NCI-H526 (cell line): ENCODE results near the gene IREB2.
A peak's percentile ranks its signal among the peaks of the same experiment; 100 is the strongest.

ENCODE experiments used
- DNase-seq, 2 experiments: peaks; one replicate each; lab custom pipeline; 2025; lab: John Stamatoyannopoulos, UW

Gene IREB2

GRCh38 chr15:78437107-78437761, 782 bp upstream of the IREB2 start:
- DNase-seq, result peak in 1 of 2 experiments; percentile 47

DNA sequence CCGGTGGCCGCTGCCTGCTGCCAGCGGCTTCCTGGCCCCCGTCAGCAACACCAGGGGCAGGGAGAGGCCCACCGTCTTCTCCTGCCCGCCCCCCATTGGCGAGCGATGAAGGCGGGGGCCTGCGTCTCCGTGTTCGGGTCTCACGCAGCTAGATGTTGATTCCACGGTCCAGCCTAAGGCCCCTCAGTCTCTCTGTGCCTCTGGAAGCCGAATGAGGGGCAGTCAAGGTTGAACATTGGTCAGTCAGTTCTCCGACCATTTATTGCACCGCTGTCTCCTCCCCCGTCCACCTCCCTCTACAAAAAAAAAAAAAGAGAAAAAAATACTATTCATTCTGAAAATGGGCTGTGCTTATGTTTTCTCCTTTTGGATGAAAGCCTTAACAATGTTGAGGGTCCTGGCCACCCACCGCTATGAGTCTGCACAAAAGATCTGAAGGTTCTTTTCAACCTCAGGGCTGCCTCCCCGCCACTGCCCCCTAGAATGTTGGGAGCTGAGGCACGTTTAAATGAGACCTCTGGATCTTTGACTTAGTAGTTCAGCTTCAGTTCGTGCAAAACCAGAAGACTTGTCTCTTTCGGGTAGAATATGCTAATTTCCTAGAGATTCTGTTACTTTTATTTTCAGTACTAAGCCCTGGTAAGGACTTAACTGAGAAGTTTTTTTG, 736 bp downstream of the IREB2 start:
- DNase-seq, result peak; percentile 11 to 54

DNA sequence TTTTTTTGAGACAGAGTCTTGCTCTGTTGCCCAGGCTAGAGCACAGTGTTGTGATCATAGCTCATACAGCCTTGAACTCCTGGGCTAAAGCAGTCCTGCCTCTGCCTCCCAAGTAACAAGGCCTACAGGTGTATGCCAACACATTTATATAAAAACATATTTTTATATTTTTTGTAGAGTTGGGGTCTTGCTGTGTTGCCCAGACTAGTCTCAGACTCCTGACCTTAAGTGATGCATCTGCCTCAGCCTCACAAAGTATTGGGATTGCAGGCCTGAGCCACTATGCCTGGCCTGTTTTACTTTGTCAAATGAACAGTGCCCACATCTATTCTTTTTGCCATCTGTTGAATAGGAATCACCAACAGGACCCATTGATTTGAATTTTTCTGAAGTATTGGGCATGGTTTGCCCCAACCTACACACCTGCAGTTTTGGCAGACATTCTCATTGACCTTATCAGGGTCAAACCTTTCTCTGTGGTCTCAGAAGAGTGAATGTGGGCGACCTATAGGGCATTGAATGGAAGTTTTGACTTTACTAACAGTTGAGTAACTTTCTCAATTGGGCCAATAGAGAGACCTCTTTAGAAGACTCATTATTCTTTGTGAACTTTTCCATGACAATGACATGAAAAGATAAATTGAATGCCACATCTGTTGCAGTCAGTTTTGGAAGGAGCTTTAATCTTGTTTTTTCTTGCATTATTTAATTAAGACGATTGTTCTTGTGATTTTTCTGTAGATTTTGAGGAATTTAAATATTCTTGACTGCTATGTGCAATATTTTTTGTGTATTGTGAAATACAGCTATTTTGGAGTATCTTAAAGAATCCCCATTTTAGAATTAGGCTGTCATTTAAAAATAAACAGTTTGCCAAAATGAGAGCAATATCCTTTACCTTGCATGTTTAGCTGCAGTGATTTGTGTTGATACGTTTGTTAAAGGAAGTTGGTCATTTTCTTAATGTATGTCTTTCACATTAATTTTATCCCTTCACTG, 2.7 kb downstream of the IREB2 start:
- DNase-seq, result no peak

- DNase-seq, result no peak
These were observed 6.2 kb downstream of the IREB2 start for GRCh38 chr15:78444255-78444654.

GRCh38 chr15:78445875-78446274, 7.9 kb downstream of the IREB2 start:
- no peak for DNase-seq

- no peak for DNase-seq
These were observed 8.5 kb downstream of the IREB2 start for GRCh38 chr15:78446551-78446950.

DNA sequence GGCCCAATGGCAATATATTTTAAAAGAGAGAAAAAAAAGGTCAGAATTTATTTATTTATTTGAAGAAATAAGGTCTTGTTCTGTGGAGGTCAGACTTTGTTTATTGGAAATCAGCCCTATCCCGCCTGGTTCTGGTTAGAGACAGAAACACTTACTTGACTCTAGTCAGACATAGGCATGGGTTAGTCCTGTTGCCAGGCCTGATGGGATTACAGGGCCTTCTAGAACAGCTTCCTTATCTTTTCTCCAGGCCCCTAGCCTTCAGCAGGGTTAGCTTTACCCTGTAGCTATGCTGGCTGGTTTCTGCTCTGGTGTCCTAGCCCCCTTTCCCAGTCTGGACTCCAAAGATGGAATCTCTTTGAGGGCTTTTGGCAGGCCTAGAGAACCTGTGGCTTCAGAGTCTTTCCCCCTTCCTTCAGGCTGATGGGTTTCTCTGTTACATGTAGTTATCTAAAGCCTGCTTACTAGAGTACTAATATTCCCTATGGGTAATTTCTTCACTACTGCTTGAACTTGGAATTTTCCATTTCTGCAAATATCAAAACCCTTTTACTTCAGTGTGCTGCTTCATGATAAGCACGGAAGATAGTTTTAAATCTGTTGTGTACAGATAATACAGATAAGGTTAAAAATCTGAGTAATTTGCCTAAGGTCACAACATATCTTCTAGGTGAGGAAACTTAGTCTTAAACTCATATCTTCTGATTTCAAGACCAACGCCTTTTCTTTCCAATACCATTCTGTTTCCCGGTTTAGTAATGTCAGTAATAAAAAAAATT, 10.6 kb downstream of the IREB2 start:
- no peak for DNase-seq

- no peak for DNase-seq
These were observed 11.4 kb downstream of the IREB2 start for GRCh38 chr15:78449220-78449999.

GRCh38 chr15:78450285-78450858, 12.4 kb downstream of the IREB2 start:
- no peak for DNase-seq

DNA sequence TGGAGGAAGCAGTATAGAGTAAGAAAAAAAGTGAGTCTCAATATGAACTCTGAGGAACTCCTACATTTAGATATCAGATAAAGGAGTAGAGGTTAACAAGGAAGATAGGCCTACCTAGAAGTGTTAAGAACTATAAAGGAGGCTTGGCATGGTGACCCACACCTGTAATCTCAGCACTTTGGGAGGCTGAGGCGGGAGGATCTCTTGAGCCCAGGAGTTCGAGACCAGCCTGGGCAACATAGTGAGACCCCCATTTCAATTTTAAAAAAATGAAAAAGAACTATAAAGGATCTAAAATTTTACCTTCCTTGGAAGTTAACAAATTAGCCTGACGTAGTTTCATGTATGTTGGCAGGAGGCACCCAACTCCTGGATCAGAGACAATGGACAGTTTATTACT, 14.5 kb downstream of the IREB2 start:
- DNase-seq, result no peak

GRCh38 chr15:78453447-78453846, 15.4 kb downstream of the IREB2 start:
- DNase-seq, result peak; percentile 11 to 42

- no peak for DNase-seq
These were observed 17.0 kb downstream of the IREB2 start for GRCh38 chr15:78454992-78455391.

- no peak for DNase-seq
These were observed 17.7 kb downstream of the IREB2 start for GRCh38 chr15:78455749-78456148.

DNA sequence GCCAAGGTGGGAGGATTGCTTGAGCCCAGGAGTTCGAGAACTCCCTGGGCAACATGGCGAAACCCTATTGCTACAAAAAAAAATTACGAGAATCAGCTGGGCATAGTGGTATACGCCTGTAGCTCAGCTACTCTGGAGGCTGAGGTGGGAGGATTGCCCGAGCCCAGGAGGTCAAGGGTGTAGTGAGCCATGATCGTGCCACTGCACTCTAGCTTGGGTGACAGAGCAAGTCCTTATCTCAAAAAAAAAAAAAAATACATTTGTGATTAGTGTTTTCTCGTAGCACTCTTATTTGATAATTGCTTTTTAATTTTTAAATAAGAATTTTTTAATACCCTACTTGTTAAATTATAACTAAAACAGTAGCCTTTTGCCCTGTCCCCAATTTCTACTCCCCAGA, 18.4 kb downstream of the IREB2 start:
- no peak for DNase-seq

DNA sequence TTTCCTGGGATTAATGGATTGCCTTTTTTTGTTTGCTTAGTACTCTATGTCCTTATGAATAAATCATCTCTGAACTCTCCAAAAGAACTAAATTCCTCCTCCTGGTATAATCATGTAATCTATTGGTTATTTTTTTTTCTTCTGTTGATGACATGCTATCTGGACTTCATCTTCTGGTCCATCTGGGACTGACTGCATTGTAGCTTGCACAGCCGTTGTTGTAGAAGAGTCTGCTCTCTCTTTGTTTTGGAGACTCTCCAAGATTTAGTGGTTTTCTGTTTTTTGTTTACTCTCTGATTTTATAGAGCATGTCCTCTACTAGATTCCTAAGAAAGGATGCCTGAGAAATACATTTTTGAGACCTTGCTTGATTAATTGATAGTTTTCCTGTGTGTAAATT, 19.1 kb downstream of the IREB2 start:
- DNase-seq, result no peak

GRCh38 chr15:78460737-78461136, 22.7 kb downstream of the IREB2 start:
- no peak for DNase-seq

- DNase-seq, result no peak
These were observed 23.3 kb downstream of the IREB2 start for GRCh38 chr15:78461171-78461888.

- DNase-seq, result no peak
These were observed 31.0 kb downstream of the IREB2 start for GRCh38 chr15:78469031-78469430.

GRCh38 chr15:78477295-78477694, 39.3 kb downstream of the IREB2 start:
- DNase-seq, result no peak

- DNase-seq, result no peak
These were observed 41.6 kb downstream of the IREB2 start for GRCh38 chr15:78479650-78480049.
